ENCODE measurements around the gene GNG13.

GRCh38 chr16:788399-789126 is 12.0 kb downstream of the GNG13 start, which contains the start of gene CHTF18:
- TF ChIP-seq EP300 (IDR thresholded peaks at IDR 0.05) = no peak
- no peak for TF ChIP-seq POLR2A (IDR thresholded peaks at IDR 0.05)
- no peak for TF ChIP-seq CTCF (IDR thresholded peaks at IDR 0.05)

All from tibial nerve (tissue), 4 donors.